T-helper 2 cell treated with Interferon-gamma antibody and Interleukin-4, amounts not matched to agents 5 μg/mL and 100 μg/mL, for 36 hours (primary cell): Measurements from ENCODE around the gene BRICD5.

Experiments
- DNase-seq: peaks from one replicate; pipeline ENCODE4 v3.0.0; 2021; ENCODE audit warnings: low spot score
- H3K27ac Mint-ChIP-seq: one replicate; pipeline ENCODE4 v1.8.0; 2021; ENCODE audit warnings: mild to moderate bottlenecking, mixed read lengths
- H3K27me3 Mint-ChIP-seq: one replicate; pipeline ENCODE4 v1.8.0; 2021; ENCODE audit warnings: low read depth, mixed read lengths
- H3K36me3 Mint-ChIP-seq: one replicate; pipeline ENCODE4 v1.8.0; 2021; ENCODE audit warnings: low read depth, mixed read lengths
- H3K4me1 Mint-ChIP-seq: one replicate; pipeline ENCODE4 v1.8.0; 2021; ENCODE audit warnings: low read depth, mixed read lengths
- H3K4me3 Mint-ChIP-seq: one replicate; pipeline ENCODE4 v1.8.0; 2022; ENCODE audit warnings: mild to moderate bottlenecking, moderate library complexity, mixed read lengths
- H3K9me3 Mint-ChIP-seq: one replicate; pipeline ENCODE4 v1.8.0; 2021; ENCODE audit warnings: mixed read lengths

The BRICD5 gene

DNA sequence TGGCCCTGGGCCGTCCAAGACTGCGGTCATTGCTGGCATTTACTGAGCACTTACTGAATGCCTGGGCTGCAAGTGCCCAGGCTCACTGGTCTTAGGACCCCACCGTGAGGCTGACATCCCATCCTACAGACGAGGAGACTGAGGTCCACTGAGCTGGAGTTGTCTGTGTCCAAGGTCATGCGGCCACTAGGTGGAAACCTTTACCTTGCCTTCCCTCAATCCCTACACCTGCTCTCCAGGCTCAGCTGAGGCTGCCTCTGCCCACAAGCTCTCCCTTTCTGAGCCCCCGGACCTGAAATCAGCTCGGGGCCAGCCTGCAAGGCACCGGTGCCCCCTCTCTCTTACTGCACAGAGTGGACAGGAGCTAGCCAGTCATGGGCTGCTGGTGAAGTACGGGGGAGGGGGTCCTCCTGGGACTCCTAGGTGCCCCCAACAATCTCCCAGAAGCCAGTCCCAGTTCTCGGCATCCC is 15.8 kb downstream of the BRICD5 start:
- Mint-ChIP-seq H3K27me3 (peaks cover 37% of the 10 kb centered on the region), H3K27ac (no peak overlapping the region)
- DNase-seq, result peak; percentile 28

DNA sequence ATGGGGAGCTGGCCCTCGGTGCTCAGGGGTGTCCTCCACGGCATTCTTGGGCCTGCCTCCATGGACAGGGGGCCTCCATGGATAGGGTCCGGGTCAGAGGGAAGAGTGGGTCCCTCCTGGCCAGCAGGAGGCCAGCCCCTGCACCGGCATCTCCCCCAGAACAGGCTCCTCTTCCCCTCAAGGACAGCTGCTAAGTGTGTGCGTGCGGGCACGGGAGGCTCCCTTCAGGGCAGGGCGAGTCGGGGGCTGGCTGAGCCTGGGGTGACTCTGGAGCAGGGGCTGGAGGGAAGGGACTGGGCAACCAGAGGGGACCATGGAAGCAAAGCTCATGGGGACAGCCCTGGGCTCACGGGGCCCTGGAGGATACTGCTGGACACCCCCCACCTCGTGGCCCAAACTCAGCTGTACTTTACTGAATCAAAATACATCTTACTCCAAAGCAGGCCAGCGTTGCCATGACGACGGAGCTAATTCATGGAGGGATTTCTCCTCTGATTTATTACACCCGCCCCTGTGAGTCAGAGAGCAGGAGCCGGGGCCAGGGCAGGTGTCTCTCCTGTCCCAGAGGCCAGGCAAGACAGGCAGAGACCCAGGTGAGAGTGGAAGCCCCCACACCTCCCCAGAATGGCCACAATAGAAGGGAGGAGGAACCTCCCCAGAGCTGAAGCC is 16.4 kb downstream of the BRICD5 start:
- Mint-ChIP-seq H3K4me1 (no peaks in the 10 kb centered on the region), H3K9me3 (no peaks in the 10 kb centered on the region), H3K27me3 (peaks cover 36% of the 10 kb centered on the region), H3K27ac (no peak overlapping the region), H3K4me3 (no peak overlapping the region), H3K36me3 (no peaks in the 10 kb centered on the region)
- DNase-seq, result no peak

More for the DNA sequence above, 15.8 kb downstream of the BRICD5 start:
- Mint-ChIP-seq H3K9me3 (no peaks in the 10 kb centered on the region), H3K4me3 (no peak overlapping the region), H3K4me1 (no peaks in the 10 kb centered on the region), H3K36me3 (no peaks in the 10 kb centered on the region)

DNA sequence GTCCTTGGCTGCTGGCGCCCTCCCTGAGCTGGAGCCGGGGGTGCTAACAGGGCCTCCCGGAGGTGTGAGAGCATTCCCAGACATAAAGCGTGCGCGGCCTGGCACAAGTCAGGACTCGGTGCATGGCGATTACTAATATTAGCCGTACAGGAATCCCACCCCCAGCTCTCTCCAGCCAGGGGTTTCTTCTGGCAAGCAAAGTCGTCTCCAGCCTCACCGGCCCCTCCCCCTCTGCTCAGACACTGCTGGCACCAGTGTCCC is 19.3 kb downstream of the BRICD5 start:
- no peak overlapping the region for H3K4me3 Mint-ChIP-seq
- DNase-seq, result no peak

DNA sequence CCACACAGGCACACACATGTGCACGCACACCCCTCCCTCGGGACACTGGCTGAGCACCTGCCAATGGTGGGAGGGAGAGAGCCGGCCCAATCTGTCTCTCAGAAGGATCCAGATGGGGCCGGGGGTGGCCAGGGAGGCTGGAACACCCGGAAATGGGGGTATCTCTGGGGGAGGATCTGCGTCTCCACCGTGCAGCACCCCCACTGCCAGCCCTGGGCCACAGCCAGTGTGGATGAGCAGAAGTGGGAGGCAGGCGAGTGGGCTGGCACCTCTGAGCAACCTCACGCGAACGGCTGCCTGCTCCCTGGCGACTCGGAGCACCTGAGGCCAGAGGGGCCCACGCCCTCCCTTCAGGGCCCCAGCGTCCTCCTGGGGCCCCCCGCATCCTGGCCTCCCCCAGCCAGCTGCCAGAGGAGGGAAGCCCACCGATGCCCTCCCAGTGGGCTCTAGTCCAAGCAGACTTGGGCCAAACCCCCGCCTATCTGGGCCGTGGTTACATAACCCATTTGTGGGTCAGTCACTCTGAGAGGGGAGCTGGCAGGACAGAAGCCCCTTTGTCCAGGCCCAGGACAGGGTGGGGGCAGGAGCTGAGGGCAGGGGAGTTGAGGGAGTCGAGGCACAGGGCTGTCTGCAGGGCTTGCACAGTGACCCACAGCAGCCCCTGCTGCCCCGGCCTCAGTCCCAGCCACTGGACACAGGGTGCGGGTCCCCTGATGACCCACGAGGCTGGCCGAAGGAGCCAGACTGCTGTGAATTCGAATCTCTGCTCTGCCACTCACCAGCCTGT is 19.8 kb downstream of the BRICD5 start:
- Mint-ChIP-seq H3K9me3 (no peaks in the 10 kb centered on the region), H3K27ac (no peak overlapping the region), H3K4me1 (no peaks in the 10 kb centered on the region), H3K4me3 (no peak overlapping the region), H3K27me3 (peaks cover 14% of the 10 kb centered on the region), H3K36me3 (no peaks in the 10 kb centered on the region)
- DNase-seq, result no peak

More for the DNA sequence above, 19.3 kb downstream of the BRICD5 start:
- peaks cover 14% of the 10 kb centered on the region for H3K27me3 Mint-ChIP-seq
- H3K27ac Mint-ChIP-seq, result no peak overlapping the region
- H3K9me3 Mint-ChIP-seq, result no peaks in the 10 kb centered on the region
- H3K36me3 Mint-ChIP-seq, result no peaks in the 10 kb centered on the region
- H3K4me1 Mint-ChIP-seq, result no peaks in the 10 kb centered on the region

GRCh38 chr16:2190002-2190658 is 20.5 kb downstream of the BRICD5 start:
- DNase-seq, result no peak
- Mint-ChIP-seq H3K27ac (no peak overlapping the region), H3K9me3 (no peaks in the 10 kb centered on the region)

GRCh38 chr16:2189252-2189893 is 21.3 kb downstream of the BRICD5 start:
- H3K36me3 Mint-ChIP-seq, result no peaks in the 10 kb centered on the region
- H3K9me3 Mint-ChIP-seq, result no peaks in the 10 kb centered on the region
- H3K27me3 Mint-ChIP-seq, result peaks cover 4% of the 10 kb centered on the region
- no peak overlapping the region for H3K4me3 Mint-ChIP-seq
- no peaks in the 10 kb centered on the region for H3K4me1 Mint-ChIP-seq
- no peak for DNase-seq
- H3K27ac Mint-ChIP-seq, result no peak overlapping the region

More at GRCh38 chr16:2190002-2190658, 20.5 kb downstream of the BRICD5 start:
- Mint-ChIP-seq H3K4me3 (no peak overlapping the region), H3K27me3 (peaks cover 10% of the 10 kb centered on the region), H3K36me3 (no peaks in the 10 kb centered on the region), H3K4me1 (no peaks in the 10 kb centered on the region)

DNA sequence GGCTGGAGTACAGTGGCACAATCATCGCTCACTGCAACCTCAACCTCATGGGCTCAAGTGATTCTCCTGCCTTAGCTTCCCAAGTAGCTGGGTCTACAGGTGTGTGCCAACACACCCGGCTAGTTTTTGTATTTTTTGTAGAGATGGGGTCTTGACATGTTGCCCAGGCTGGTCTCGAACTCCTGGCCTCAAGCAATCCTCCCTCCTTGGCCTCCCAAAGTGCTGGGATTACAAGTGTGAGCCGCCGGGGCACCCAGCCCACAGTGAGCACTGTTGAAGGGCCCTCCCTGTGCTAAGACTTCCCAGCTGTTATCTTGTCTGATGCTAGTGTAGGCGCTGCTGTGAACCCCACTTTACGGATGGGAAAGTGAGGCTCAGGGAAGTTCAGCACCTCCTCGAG is 22.3 kb downstream of the BRICD5 start:
- no peak overlapping the region for H3K4me3 Mint-ChIP-seq
- no peaks in the 10 kb centered on the region for H3K4me1 Mint-ChIP-seq
- no peaks in the 10 kb centered on the region for H3K36me3 Mint-ChIP-seq
- no peaks in the 10 kb centered on the region for H3K9me3 Mint-ChIP-seq
- H3K27me3 Mint-ChIP-seq, result no peaks in the 10 kb centered on the region
- no peak for DNase-seq
- H3K27ac Mint-ChIP-seq, result no peak overlapping the region

DNA sequence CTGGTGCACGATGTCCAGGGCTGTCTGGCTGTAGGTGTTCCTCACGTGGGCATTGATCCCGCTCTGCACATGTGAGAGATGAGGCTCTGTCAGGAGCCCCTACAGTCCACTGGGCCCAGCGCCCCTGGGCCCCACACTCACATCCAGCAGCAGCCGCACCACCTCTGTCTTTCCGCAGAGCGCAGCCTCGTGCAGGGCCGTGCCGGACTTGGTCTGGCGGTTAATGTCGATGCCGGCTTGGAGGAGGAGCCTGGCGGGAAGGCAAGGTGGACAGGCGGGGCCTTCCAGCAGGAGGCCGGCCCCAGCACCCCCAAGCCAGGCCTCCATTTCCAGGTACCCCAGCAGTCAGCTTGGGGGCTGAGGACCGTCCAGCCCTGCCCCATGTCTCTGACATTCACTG is 23.5 kb downstream of the BRICD5 start:
- Mint-ChIP-seq H3K4me3 (no peak overlapping the region), H3K36me3 (no peaks in the 10 kb centered on the region), H3K27me3 (no peaks in the 10 kb centered on the region), H3K27ac (no peak overlapping the region), H3K9me3 (no peaks in the 10 kb centered on the region), H3K4me1 (no peaks in the 10 kb centered on the region)
- DNase-seq, result no peak

GRCh38 chr16:2186505-2186904 is 24.2 kb downstream of the BRICD5 start:
- no peaks in the 10 kb centered on the region for H3K9me3 Mint-ChIP-seq
- H3K27me3 Mint-ChIP-seq, result no peaks in the 10 kb centered on the region
- no peaks in the 10 kb centered on the region for H3K36me3 Mint-ChIP-seq
- no peak overlapping the region for H3K27ac Mint-ChIP-seq
- no peaks in the 10 kb centered on the region for H3K4me1 Mint-ChIP-seq
- DNase-seq, result no peak
- H3K4me3 Mint-ChIP-seq, result no peak overlapping the region

DNA sequence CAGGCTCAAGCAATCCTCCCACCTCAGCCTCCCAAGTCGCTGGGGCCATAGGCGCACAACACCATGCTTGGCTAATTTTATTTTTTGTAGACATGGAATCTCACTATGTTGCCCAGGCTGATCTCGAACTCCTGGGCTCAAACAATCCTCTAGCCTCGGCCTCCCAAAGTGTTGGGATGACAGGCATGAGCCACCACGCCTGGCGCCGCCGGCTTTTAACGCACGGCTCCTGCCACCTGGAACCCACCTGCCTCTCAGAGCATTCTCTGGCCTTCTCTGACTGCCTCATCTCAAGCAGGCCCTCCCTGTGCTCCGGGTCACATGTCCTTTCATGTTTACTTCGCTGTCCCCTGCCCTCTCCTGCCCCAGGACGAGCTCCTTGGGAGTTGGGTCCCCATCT is 24.6 kb downstream of the BRICD5 start:
- H3K27ac Mint-ChIP-seq, result no peak overlapping the region
- no peak overlapping the region for H3K4me3 Mint-ChIP-seq
- no peaks in the 10 kb centered on the region for H3K27me3 Mint-ChIP-seq
- no peaks in the 10 kb centered on the region for H3K4me1 Mint-ChIP-seq
- no peak for DNase-seq
- H3K36me3 Mint-ChIP-seq, result no peaks in the 10 kb centered on the region
- H3K9me3 Mint-ChIP-seq, result no peaks in the 10 kb centered on the region

GRCh38 chr16:2184962-2185361 is 25.7 kb downstream of the BRICD5 start:
- Mint-ChIP-seq H3K27me3 (no peaks in the 10 kb centered on the region), H3K4me3 (no peak overlapping the region), H3K4me1 (no peaks in the 10 kb centered on the region), H3K36me3 (no peaks in the 10 kb centered on the region), H3K9me3 (no peaks in the 10 kb centered on the region), H3K27ac (no peak overlapping the region)
- DNase-seq, result no peak

- H3K27me3 Mint-ChIP-seq, result no peaks in the 10 kb centered on the region
- no peak overlapping the region for H3K27ac Mint-ChIP-seq
- no peak for DNase-seq
- H3K36me3 Mint-ChIP-seq, result no peaks in the 10 kb centered on the region
- no peaks in the 10 kb centered on the region for H3K9me3 Mint-ChIP-seq
- H3K4me3 Mint-ChIP-seq, result no peak overlapping the region
- no peaks in the 10 kb centered on the region for H3K4me1 Mint-ChIP-seq
Measured at GRCh38 chr16:2184346-2184745, 26.3 kb downstream of the BRICD5 start.

- H3K27ac Mint-ChIP-seq, result no peak overlapping the region
- no peak overlapping the region for H3K4me3 Mint-ChIP-seq
- no peaks in the 10 kb centered on the region for H3K36me3 Mint-ChIP-seq
- DNase-seq, result no peak
- no peaks in the 10 kb centered on the region for H3K27me3 Mint-ChIP-seq
- no peaks in the 10 kb centered on the region for H3K9me3 Mint-ChIP-seq
- no peaks in the 10 kb centered on the region for H3K4me1 Mint-ChIP-seq
Measured at GRCh38 chr16:2183671-2184070, 27.0 kb downstream of the BRICD5 start.

- peaks cover under 1% of the 10 kb centered on the region for H3K36me3 Mint-ChIP-seq
- no peak for DNase-seq
- peak overlapping the region; percentile 26 for H3K27ac Mint-ChIP-seq
- H3K27me3 Mint-ChIP-seq, result no peaks in the 10 kb centered on the region
- no peaks in the 10 kb centered on the region for H3K4me1 Mint-ChIP-seq
- H3K9me3 Mint-ChIP-seq, result no peaks in the 10 kb centered on the region
- H3K4me3 Mint-ChIP-seq, result no peak overlapping the region
Measured at GRCh38 chr16:2181952-2182351, 28.7 kb downstream of the BRICD5 start.
